ENCODE data around the gene POU5F1.

DNA sequence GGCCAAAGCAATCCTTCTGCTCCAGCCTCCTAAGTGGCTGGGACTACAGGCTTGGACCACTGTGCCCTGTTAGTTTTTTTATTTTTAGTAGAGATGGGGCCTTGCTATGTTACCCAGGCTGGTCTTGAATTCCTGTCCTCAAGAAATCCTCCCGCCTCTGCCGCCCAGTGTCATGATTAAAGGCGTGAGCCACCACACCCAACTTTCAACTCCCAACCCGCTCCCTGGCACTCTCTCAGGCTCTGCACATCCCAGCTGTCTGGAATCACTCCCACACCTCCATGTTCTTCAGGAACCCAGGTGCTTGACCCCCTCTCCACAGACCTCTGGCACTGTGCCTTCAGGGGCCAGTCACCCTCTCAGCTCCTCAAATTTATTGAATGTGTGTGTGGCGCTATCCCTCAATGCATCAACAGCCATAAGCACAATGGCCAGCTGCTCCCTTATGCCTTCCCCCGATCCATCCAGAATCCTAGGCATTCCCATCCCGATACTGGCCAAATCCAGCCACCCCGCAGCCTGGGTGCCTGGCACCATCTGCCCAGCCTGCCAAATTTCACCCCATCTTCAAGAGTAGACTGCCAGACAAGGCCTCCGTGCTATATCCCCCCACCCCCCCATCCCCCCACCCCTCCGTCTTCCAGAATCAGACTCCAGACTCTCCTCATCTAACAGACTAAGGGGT lies 647 bp upstream of the POU5F1 start:
- TF ChIP-seq, protein P1, sequence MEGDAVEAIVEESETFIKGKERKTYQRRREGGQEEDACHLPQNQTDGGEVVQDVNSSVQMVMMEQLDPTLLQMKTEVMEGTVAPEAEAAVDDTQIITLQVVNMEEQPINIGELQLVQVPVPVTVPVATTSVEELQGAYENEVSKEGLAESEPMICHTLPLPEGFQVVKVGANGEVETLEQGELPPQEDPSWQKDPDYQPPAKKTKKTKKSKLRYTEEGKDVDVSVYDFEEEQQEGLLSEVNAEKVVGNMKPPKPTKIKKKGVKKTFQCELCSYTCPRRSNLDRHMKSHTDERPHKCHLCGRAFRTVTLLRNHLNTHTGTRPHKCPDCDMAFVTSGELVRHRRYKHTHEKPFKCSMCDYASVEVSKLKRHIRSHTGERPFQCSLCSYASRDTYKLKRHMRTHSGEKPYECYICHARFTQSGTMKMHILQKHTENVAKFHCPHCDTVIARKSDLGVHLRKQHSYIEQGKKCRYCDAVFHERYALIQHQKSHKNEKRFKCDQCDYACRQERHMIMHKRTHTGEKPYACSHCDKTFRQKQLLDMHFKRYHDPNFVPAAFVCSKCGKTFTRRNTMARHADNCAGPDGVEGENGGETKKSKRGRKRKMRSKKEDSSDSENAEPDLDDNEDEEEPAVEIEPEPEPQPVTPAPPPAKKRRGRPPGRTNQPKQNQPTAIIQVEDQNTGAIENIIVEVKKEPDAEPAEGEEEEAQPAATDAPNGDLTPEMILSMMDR (IDR thresholded peaks at IDR 0.05; ENCODE audit: borderline replicate concordance, extremely low read depth, low read length, poor library complexity, severe bottlenecking) = no peak
- TF ChIP-seq EZH2 (IDR thresholded peaks at IDR 0.05; ENCODE audit: borderline replicate concordance, low read depth, low read length, severe bottlenecking) = no peak

Data from DND-41 (cell line).